ENCODE data around the gene GP1BA. TPM values are rescaled to one million over a fixed set of nuclear protein-coding genes. Genes with fewer than 3 reads are reported as not detected.

The GP1BA gene
- total RNA-seq, 4 donors from 2014 or later: not detected

- Histone ChIP-seq H3K36me3 (no peaks in the 10 kb centered on the region), H3K27ac (peak within 1 kb of the TSS; percentile 93 to 98), H3K9me3 (no peaks in the 10 kb centered on the region), H3K27me3 (no peaks in the 10 kb centered on the region), H3K4me3 (peak within 1 kb of the TSS; percentile 82 to 97), H3K4me1 (peaks cover 12 to 17% of the 10 kb centered on the region in 2 donors)
- TF ChIP-seq CTCF (IDR thresholded peaks at IDR 0.05): no peak
- TF ChIP-seq POLR2A (IDR thresholded peaks at IDR 0.05): peak; percentile 37 to 88
- intact Hi-C loops (cut with DNase I; ENCODE audit: low total_unique reads): no loop called here
- peak; percentile 91 to 95 for DNase-seq
Observed at GRCh38 chr17:4948166-4948930, 16.3 kb downstream of the GP1BA start, which contains the start of gene PFN1. Gene PFN1, minus strand, starts transcription at chr17:4948530. Its CDS starts 136 bp downstream, at chr17:4948394.

- Histone ChIP-seq H3K4me3 (peak overlapping the region; percentile 82 to 97), H3K27me3 (no peaks in the 10 kb centered on the region), H3K9me3 (no peaks in the 10 kb centered on the region), H3K4me1 (peaks cover 12 to 17% of the 10 kb centered on the region in 2 donors), H3K27ac (peak overlapping the region; percentile 93 to 98), H3K36me3 (no peaks in the 10 kb centered on the region)
- peak; percentile 79 to 84 for DNase-seq
- TF ChIP-seq CTCF (IDR thresholded peaks at IDR 0.05) (no peak), POLR2A (IDR thresholded peaks at IDR 0.05) (peak; percentile 43 to 67)
- intact Hi-C loops (cut with DNase I; ENCODE audit: low total_unique reads): no loop called here
Observed at GRCh38 chr17:4948931-4949320, 16.8 kb downstream of the GP1BA start.

GRCh38 chr17:4949321-4950074, 17.4 kb downstream of the GP1BA start:
- Histone ChIP-seq H3K36me3 (no peaks in the 10 kb centered on the region), H3K27ac (peak overlapping the region; percentile 93 to 98), H3K27me3 (no peaks in the 10 kb centered on the region), H3K4me3 (peak overlapping the region; percentile 82 to 97), H3K4me1 (peaks cover 12 to 17% of the 10 kb centered on the region in 2 donors), H3K9me3 (no peaks in the 10 kb centered on the region)
- intact Hi-C loops (cut with DNase I; ENCODE audit: low total_unique reads): no loop called here
- peak; percentile 78 to 85 for DNase-seq
- TF ChIP-seq CTCF (IDR thresholded peaks at IDR 0.05): no peak
- TF ChIP-seq POLR2A (IDR thresholded peaks at IDR 0.05): peak in 1 of 2 donors; percentile 37

GRCh38 chr17:4950075-4950745, 18.1 kb downstream of the GP1BA start:
- TF ChIP-seq POLR2A (IDR thresholded peaks at IDR 0.05) (peak in 1 of 2 donors; percentile 4), CTCF (IDR thresholded peaks at IDR 0.05) (no peak)
- Histone ChIP-seq H3K9me3 (no peaks in the 10 kb centered on the region), H3K4me1 (peaks cover 8 to 14% of the 10 kb centered on the region in 2 donors), H3K36me3 (no peaks in the 10 kb centered on the region), H3K4me3 (peak overlapping the region; percentile 82 to 97), H3K27ac (peak overlapping the region; percentile 93 to 98), H3K27me3 (no peaks in the 10 kb centered on the region)
- peak; percentile 65 to 67 for DNase-seq
- intact Hi-C loops (cut with DNase I; ENCODE audit: low total_unique reads): no loop called here
